Measurements from ENCODE around the gene TRMO.

- TF ChIP-seq, protein P1, sequence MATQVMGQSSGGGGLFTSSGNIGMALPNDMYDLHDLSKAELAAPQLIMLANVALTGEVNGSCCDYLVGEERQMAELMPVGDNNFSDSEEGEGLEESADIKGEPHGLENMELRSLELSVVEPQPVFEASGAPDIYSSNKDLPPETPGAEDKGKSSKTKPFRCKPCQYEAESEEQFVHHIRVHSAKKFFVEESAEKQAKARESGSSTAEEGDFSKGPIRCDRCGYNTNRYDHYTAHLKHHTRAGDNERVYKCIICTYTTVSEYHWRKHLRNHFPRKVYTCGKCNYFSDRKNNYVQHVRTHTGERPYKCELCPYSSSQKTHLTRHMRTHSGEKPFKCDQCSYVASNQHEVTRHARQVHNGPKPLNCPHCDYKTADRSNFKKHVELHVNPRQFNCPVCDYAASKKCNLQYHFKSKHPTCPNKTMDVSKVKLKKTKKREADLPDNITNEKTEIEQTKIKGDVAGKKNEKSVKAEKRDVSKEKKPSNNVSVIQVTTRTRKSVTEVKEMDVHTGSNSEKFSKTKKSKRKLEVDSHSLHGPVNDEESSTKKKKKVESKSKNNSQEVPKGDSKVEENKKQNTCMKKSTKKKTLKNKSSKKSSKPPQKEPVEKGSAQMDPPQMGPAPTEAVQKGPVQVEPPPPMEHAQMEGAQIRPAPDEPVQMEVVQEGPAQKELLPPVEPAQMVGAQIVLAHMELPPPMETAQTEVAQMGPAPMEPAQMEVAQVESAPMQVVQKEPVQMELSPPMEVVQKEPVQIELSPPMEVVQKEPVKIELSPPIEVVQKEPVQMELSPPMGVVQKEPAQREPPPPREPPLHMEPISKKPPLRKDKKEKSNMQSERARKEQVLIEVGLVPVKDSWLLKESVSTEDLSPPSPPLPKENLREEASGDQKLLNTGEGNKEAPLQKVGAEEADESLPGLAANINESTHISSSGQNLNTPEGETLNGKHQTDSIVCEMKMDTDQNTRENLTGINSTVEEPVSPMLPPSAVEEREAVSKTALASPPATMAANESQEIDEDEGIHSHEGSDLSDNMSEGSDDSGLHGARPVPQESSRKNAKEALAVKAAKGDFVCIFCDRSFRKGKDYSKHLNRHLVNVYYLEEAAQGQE (IDR thresholded peaks at IDR 0.05; ENCODE audit: insufficient read depth in 1 of 2, low read depth in 2 of 2, low read length in 2 of 2) = no peak
- no peak for TF ChIP-seq POLR2AphosphoS5 (IDR thresholded peaks at IDR 0.05; ENCODE audit: low read depth, low read length)
- no peak for TF ChIP-seq TAF1 (IDR thresholded peaks at IDR 0.05; ENCODE audit: borderline replicate concordance, insufficient read depth, low read length)
Observed at GRCh38 chr9:97895211-97895610, 27.1 kb downstream of the TRMO start.
